ENCODE data around the gene CRYL1. TPM values are rescaled to one million over a fixed set of nuclear protein-coding genes. Genes with fewer than 3 reads are reported as not detected.

Gene CRYL1
- total and polyA plus RNA-seq, 5 donors from 2014 or later = 16.2 to 55.0 (median 53.6) TPM

DNA sequence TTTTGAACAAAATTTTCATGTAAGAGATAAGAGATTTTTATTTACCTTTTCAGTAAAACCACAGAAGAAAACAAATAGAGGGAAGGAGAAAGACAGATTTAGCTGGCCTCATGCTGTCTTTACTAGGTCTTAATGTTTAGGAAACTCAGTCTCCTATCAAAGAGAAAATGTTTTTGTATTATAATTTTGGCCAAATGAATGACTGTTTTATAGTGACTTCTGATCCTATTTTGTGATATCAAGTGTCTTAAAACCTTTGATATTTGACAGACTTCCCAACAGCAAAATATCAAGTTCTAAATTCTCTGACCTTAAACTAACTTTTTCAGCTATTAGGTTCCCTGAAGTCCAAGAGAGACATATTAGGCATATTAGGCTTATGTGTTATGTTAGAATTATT, 27.0 kb downstream of the CRYL1 start:
- Histone ChIP-seq H3K27ac (ENCODE audit: insufficient read depth, low read length, poor library complexity, severe bottlenecking) (no peak overlapping the region), H3K27me3 (ENCODE audit: control insufficient read depth, insufficient read depth, low read length) (no peaks in the 10 kb centered on the region), H3K9me3 (ENCODE audit: control insufficient read depth in 2 of 2, low read length in 2 of 2) (peaks cover 4% of the 10 kb centered on the region in 2 experiments), H3K4me1 (ENCODE audit: control insufficient read depth, insufficient read depth, low read length, poor library complexity, severe bottlenecking) (no peaks in the 10 kb centered on the region), H3K4me3 (ENCODE audit: low read depth, low read length) (no peak overlapping the region), H3K36me3 (ENCODE audit: control insufficient read depth, insufficient read depth, low read length) (no peaks in the 10 kb centered on the region)
- DNase-seq = no peak
- no peaks in the 10 kb centered on the region for H3K27me3 Mint-ChIP-seq
- peaks cover 0 to 3% (median 0%) of the 10 kb centered on the region in 7 donors for H3K9me3 Mint-ChIP-seq
- peak overlapping the region in 1 of 3 donors; percentile 40 for H3K27ac Mint-ChIP-seq
- peaks cover 17% of the 10 kb centered on the region for H3K36me3 Mint-ChIP-seq
- H3K4me1 Mint-ChIP-seq = peaks cover 0 to 8% (median 5%) of the 10 kb centered on the region in 4 donors
- no peak for ATAC-seq (ENCODE audit: low read depth in 2 of 2)
- no peak overlapping the region for H3K4me3 Mint-ChIP-seq

DNA sequence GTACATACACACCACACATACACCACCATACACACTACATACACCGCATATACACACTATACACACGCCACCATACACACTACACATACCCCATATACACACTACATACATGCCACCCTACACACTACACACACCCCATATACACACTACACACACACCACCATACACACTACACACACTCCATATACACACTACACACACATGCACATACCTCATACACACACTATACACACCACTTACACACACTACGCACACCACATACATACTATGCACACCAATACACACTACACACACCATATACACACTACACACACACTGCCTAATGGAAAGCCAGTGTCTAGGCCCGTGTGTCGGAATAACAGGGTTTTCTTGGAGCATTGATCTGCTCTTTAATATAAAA, 27.5 kb downstream of the CRYL1 start:
- no peak for ATAC-seq (ENCODE audit: low read depth in 2 of 2)
- H3K4me1 Mint-ChIP-seq = peaks cover 0 to 8% (median 5%) of the 10 kb centered on the region in 4 donors
- peaks cover 0 to 3% (median 0%) of the 10 kb centered on the region in 7 donors for H3K9me3 Mint-ChIP-seq
- Histone ChIP-seq H3K27ac (ENCODE audit: insufficient read depth, low read length, poor library complexity, severe bottlenecking) (no peak overlapping the region), H3K9me3 (ENCODE audit: control insufficient read depth in 2 of 2, low read length in 2 of 2) (peaks cover 4% of the 10 kb centered on the region in 2 experiments), H3K4me1 (ENCODE audit: control insufficient read depth, insufficient read depth, low read length, poor library complexity, severe bottlenecking) (no peaks in the 10 kb centered on the region), H3K36me3 (ENCODE audit: control insufficient read depth, insufficient read depth, low read length) (no peaks in the 10 kb centered on the region), H3K4me3 (ENCODE audit: low read depth, low read length) (no peak overlapping the region), H3K27me3 (ENCODE audit: control insufficient read depth, insufficient read depth, low read length) (no peaks in the 10 kb centered on the region)
- no peak overlapping the region for H3K4me3 Mint-ChIP-seq
- DNase-seq = no peak
- no peak overlapping the region for H3K27ac Mint-ChIP-seq
- H3K27me3 Mint-ChIP-seq = no peaks in the 10 kb centered on the region
- peaks cover 17% of the 10 kb centered on the region for H3K36me3 Mint-ChIP-seq

DNA sequence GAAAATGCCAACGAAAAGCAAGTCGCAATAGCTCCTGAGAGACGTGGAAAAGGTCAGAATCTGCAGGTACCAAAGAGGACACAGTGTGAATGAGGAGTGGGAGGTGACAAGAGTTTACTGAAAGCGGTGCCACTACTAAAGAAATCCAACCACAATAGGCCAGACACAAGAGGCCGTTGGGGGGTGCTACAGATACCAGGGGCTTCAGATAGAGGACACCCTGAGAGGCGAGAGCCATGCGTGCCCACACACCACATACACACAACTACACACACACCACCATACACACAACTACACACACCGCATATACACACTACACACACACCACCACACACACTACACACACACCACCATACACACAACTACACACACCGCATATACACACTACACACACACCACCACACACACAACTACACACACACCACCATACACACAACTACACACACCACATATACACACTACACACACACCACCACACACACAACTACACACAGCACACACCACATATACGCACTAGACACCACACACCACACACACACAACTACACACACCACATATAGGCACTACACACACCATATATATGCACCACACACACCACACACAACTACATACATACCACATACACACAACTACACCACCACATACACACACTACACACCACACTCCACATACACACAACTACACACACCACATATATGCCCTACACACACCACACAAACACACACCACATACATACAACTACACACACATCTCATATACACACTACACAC, 28.5 kb downstream of the CRYL1 start:
- Histone ChIP-seq H3K36me3 (ENCODE audit: control insufficient read depth, insufficient read depth, low read length) (no peaks in the 10 kb centered on the region), H3K9me3 (ENCODE audit: control insufficient read depth in 2 of 2, low read length in 2 of 2) (peaks cover 4% of the 10 kb centered on the region in 2 experiments), H3K27me3 (ENCODE audit: control insufficient read depth, insufficient read depth, low read length) (no peaks in the 10 kb centered on the region), H3K4me3 (ENCODE audit: low read depth, low read length) (no peak overlapping the region), H3K27ac (ENCODE audit: insufficient read depth, low read length, poor library complexity, severe bottlenecking) (no peak overlapping the region), H3K4me1 (ENCODE audit: control insufficient read depth, insufficient read depth, low read length, poor library complexity, severe bottlenecking) (no peaks in the 10 kb centered on the region)
- peaks cover 17% of the 10 kb centered on the region for H3K36me3 Mint-ChIP-seq
- H3K4me3 Mint-ChIP-seq = no peak overlapping the region
- peaks cover 0 to 3% (median 0%) of the 10 kb centered on the region in 7 donors for H3K9me3 Mint-ChIP-seq
- DNase-seq (no peak), ATAC-seq (ENCODE audit: low read depth in 2 of 2) (no peak)
- H3K27ac Mint-ChIP-seq = no peak overlapping the region
- H3K27me3 Mint-ChIP-seq = no peaks in the 10 kb centered on the region
- H3K4me1 Mint-ChIP-seq = peaks cover under 1 to 8% (median 5%) of the 10 kb centered on the region in 4 donors

DNA sequence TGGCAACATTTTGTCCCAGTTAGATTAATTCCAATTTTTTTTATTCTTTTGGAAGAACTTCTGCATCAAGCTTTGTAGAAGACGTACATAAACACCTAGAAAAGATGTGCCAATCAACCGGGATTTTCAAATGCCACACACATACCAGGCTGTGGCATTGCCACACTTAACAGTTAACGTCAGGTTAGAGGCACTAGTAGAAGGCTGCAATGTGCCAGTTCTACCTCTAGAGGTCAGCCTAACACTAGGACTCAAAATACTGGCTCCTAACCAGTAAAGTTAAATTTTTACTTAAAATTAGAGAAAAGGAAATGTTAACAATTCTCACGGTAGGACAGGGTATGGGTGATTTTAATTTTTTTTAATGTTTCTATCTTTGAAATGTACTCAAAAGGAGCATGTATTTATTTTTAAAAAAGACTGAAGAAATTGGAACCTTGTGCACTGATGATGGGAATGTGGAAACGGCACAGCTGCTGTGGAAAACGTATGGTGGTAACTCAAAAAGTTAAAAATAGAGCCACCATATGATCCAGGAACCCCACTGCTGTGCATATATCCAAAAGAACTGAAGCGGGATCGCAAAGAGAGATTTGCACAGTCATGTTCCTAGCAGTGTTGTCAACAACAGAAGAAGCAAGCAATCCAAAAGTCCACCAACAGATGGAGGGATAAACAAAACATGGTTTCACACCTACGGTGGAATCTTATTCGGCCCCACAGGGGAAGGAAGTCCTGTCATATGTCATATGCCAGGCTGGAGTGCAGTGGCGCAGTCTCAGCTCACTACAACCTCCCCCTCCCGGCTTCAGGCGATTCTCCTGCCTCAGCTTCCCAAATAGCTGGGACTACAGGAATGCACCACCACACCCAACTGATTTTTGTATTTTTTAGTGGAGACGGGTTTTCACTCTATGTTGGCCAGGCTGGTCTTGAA, 30.3 kb downstream of the CRYL1 start:
- H3K9me3 ChIP-seq (ENCODE audit: control insufficient read depth in 2 of 2, low read length in 2 of 2) = peaks cover 4% of the 10 kb centered on the region in 2 experiments
- H3K27me3 Mint-ChIP-seq = no peaks in the 10 kb centered on the region
- peak overlapping the region in 2 of 3 donors; percentile 37 to 55 for H3K27ac Mint-ChIP-seq
- H3K36me3 ChIP-seq (ENCODE audit: control insufficient read depth, insufficient read depth, low read length) = no peaks in the 10 kb centered on the region
- H3K9me3 Mint-ChIP-seq = peaks cover 0 to 2% (median 0%) of the 10 kb centered on the region in 7 donors
- no peak overlapping the region for H3K4me3 Mint-ChIP-seq
- peaks cover 5 to 8% (median 5%) of the 10 kb centered on the region in 4 donors for H3K4me1 Mint-ChIP-seq
- peak; percentile 48 to 83 (median 75) for DNase-seq
- no peak overlapping the region for H3K27ac ChIP-seq (ENCODE audit: insufficient read depth, low read length, poor library complexity, severe bottlenecking)
- peaks cover 5% of the 10 kb centered on the region for H3K36me3 Mint-ChIP-seq
- H3K4me3 ChIP-seq (ENCODE audit: low read depth, low read length) = no peak overlapping the region
- ATAC-seq (ENCODE audit: low read depth in 2 of 2) = peak; percentile 86 to 91
- H3K4me1 ChIP-seq (ENCODE audit: control insufficient read depth, insufficient read depth, low read length, poor library complexity, severe bottlenecking) = no peaks in the 10 kb centered on the region
- no peaks in the 10 kb centered on the region for H3K27me3 ChIP-seq (ENCODE audit: control insufficient read depth, insufficient read depth, low read length)

DNA sequence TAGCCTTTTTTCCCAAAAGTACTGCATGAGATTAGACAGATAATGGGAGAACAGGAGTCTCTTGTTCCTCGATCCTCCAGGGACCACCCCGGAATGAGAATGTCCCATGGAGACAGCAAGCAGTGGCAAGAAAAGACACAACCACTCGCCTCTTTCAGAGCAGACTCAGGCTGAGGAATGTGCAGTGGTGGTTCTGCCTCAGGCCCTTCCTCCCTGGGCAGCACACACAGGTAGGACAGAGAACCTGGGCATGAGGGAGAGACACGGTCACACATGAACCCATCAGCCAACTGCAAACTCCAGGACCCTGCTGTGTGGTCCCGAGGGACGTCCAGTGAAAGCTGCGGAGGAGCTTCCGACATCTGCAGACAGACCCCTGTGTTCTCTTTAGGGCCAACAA, 31.0 kb downstream of the CRYL1 start:
- no peak overlapping the region for H3K4me3 Mint-ChIP-seq
- H3K36me3 ChIP-seq (ENCODE audit: control insufficient read depth, insufficient read depth, low read length) = no peaks in the 10 kb centered on the region
- H3K27ac Mint-ChIP-seq = peak overlapping the region in 2 of 3 donors; percentile 52 to 55
- no peak overlapping the region for H3K27ac ChIP-seq (ENCODE audit: insufficient read depth, low read length, poor library complexity, severe bottlenecking)
- H3K4me3 ChIP-seq (ENCODE audit: low read depth, low read length) = no peak overlapping the region
- H3K4me1 ChIP-seq (ENCODE audit: control insufficient read depth, insufficient read depth, low read length, poor library complexity, severe bottlenecking) = no peaks in the 10 kb centered on the region
- no peaks in the 10 kb centered on the region for H3K9me3 ChIP-seq (ENCODE audit: control insufficient read depth in 2 of 2, low read length in 2 of 2)
- H3K27me3 ChIP-seq (ENCODE audit: control insufficient read depth, insufficient read depth, low read length) = no peaks in the 10 kb centered on the region
- no peak for ATAC-seq (ENCODE audit: low read depth in 2 of 2)
- H3K27me3 Mint-ChIP-seq = no peaks in the 10 kb centered on the region
- no peak for DNase-seq
- H3K4me1 Mint-ChIP-seq = peaks cover 5 to 8% (median 5%) of the 10 kb centered on the region in 4 donors
- no peaks in the 10 kb centered on the region for H3K9me3 Mint-ChIP-seq
- H3K36me3 Mint-ChIP-seq = no peaks in the 10 kb centered on the region

DNA sequence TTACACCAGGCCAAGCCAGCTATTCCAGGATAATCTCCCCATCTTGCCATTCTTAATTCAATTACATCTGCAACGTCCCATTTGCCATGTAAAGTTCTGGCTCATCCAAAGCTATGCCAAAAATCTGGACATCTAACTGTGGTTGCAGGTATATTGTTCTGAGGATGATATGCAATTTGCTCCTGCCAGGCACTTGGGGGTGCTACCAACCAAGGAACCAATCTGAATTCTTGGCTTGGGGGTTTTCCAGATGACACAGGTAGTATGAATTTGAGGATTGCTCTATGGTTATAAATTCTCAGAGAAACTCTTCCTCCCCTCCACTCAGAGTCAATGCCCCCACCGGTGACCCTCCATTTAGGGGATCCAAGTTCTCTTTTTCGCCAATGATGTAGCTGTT, 33.0 kb downstream of the CRYL1 start:
- peak in 2 of 3 donors; percentile 25 to 32 for DNase-seq
- Mint-ChIP-seq H3K27me3 (no peaks in the 10 kb centered on the region), H3K4me1 (peaks cover 5 to 8% (median 7%) of the 10 kb centered on the region in 4 donors), H3K36me3 (peaks cover 11% of the 10 kb centered on the region), H3K27ac (no peak overlapping the region), H3K9me3 (no peaks in the 10 kb centered on the region), H3K4me3 (no peak overlapping the region)
- H3K36me3 ChIP-seq (ENCODE audit: control insufficient read depth, insufficient read depth, low read length) = peaks cover 3% of the 10 kb centered on the region
- H3K4me1 ChIP-seq (ENCODE audit: control insufficient read depth, insufficient read depth, low read length, poor library complexity, severe bottlenecking) = no peaks in the 10 kb centered on the region
- no peak for ATAC-seq (ENCODE audit: low read depth in 2 of 2)
- H3K9me3 ChIP-seq (ENCODE audit: control insufficient read depth in 2 of 2, low read length in 2 of 2) = no peaks in the 10 kb centered on the region
- H3K27me3 ChIP-seq (ENCODE audit: control insufficient read depth, insufficient read depth, low read length) = no peaks in the 10 kb centered on the region
- H3K4me3 ChIP-seq (ENCODE audit: low read depth, low read length) = no peak overlapping the region
- no peak overlapping the region for H3K27ac ChIP-seq (ENCODE audit: insufficient read depth, low read length, poor library complexity, severe bottlenecking)

DNA sequence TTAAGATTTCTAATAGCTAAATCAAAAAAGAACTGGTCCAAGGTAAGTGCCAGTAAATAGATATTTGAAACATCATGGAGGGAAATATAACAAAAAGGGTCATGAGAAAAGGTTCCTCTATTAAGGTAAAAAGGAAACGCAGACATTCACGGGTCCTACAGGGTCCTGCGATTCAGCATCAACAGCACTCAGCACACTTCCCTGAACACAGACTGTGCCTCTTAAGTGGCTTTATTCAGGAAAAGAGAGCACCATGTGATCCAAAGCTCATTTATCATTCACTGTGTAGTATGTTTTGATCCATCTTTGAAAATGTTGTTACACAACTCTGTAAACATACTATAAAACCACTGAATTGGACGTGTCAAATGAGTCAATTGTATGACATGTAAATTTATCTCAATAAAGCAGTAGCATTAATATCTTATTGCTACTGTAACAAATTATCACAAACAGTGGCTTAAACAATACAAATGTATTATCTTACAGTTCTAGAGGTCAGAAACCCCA, 33.7 kb downstream of the CRYL1 start:
- no peaks in the 10 kb centered on the region for H3K9me3 Mint-ChIP-seq
- H3K36me3 Mint-ChIP-seq = peaks cover 11% of the 10 kb centered on the region
- peaks cover 5 to 8% (median 7%) of the 10 kb centered on the region in 4 donors for H3K4me1 Mint-ChIP-seq
- H3K4me1 ChIP-seq (ENCODE audit: control insufficient read depth, insufficient read depth, low read length, poor library complexity, severe bottlenecking) = no peaks in the 10 kb centered on the region
- H3K36me3 ChIP-seq (ENCODE audit: control insufficient read depth, insufficient read depth, low read length) = peaks cover 3% of the 10 kb centered on the region
- no peak overlapping the region for H3K4me3 Mint-ChIP-seq
- peak overlapping the region in 1 of 3 donors; percentile 36 for H3K27ac Mint-ChIP-seq
- no peak for DNase-seq
- no peaks in the 10 kb centered on the region for H3K9me3 ChIP-seq (ENCODE audit: control insufficient read depth in 2 of 2, low read length in 2 of 2)
- no peak overlapping the region for H3K4me3 ChIP-seq (ENCODE audit: low read depth, low read length)
- H3K27me3 ChIP-seq (ENCODE audit: control insufficient read depth, insufficient read depth, low read length) = no peaks in the 10 kb centered on the region
- no peak for ATAC-seq (ENCODE audit: low read depth in 2 of 2)
- H3K27me3 Mint-ChIP-seq = no peaks in the 10 kb centered on the region
- no peak overlapping the region for H3K27ac ChIP-seq (ENCODE audit: insufficient read depth, low read length, poor library complexity, severe bottlenecking)

Measured in CD4-positive, CD25-positive, alpha-beta regulatory T cell (primary cell).